HG03095 (cell line): ENCODE data around the gene PTPRD.

Experiments used
- ATAC-seq: cut with Tn5 transposase; IDR thresholded peaks from one replicate; pipeline ENCODE4 v1.9.1; 2021; ENCODE audit warnings: moderate library complexity; ENCODE audit not compliant: unreplicated experiment

Gene PTPRD

DNA sequence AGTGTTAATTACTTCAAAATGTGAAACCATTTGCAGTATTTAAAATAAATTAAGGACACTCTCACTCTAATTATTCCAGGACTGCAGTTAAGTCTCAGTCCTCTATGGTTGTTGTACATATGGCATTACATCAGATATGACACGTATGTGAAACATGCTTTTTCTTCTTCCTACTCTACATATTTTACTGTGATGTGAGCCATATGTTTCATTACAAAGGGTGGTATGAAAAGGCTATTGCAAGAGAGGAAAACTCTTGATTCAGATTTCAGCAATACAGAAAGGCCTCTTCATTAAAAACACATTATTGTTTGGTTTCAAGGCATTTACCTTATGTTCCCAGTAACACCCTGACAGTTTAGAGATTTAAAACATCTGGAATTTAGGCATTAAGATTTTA lies 1848.8 kb downstream of the PTPRD start:
- no peak for ATAC-seq

DNA sequence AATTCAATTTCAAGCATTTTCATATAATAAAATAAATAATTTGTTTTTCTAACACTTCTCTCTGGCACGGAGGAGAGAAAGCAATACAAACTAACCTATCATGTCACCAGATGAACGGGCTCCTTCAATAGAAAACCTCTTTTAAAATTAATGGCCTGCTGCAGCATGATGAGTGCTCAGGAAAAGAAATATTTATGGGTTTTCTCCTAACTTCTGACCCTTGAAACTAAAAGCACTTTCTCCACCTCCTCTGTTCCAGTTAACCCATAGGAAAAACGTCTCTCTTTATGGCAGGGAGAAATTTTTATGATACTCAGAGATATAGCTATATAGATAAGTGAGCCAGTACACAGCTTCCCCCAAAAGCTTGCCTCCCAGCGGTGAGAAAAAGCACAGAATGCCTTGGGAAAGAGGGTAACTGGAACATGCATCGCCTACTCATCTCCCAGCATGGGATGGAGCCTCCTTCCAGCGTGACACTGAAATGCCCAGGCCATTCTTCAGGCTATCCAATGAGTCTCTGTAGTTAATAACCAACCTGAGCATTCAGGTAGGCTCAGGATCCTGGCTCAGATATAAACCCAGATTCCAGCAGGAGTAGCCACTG lies 1850.2 kb downstream of the PTPRD start:
- ATAC-seq: no peak

GRCh38 chr9:8760000-8760767 lies 1852.6 kb downstream of the PTPRD start:
- no peak for ATAC-seq

DNA sequence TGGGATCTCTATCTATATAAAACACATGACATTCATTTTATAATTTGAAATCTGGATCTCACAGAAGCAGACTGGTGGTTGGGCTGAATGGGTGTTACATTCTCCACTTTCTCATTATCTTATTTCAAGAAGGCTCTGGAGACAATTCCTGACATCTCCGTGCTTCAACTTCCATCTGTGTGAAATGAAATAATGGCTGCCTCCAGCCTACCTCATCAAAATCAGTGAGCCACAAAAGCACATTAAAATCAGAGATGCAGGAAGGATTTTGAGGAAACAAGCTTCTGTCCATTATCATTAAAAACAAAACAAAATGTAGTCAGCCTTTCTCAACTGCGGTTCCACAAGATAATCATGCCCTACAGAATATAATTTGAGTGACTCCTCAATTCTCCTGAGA lies 1854.9 kb downstream of the PTPRD start:
- ATAC-seq: no peak

DNA sequence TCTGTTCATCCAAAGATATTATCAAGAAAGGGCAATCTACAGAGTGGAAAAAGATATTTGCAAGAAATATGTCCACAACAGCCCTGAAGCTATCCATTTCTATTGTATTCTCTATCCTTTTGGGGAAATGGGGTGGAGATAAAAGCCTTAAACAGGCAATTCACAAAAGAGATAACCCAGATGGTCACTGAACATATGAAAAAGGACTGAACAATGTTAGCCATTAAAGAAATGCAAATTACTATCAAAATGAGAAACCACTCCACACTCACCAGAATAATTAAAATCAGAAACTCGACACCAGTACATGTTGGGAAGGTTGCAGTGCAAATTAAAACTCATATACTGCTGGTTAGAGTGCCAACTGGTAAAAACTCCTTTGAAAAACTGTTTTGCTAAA lies 1858.1 kb downstream of the PTPRD start:
- ATAC-seq: no peak

GRCh38 chr9:8751406-8751930 lies 1861.3 kb downstream of the PTPRD start:
- ATAC-seq: no peak

DNA sequence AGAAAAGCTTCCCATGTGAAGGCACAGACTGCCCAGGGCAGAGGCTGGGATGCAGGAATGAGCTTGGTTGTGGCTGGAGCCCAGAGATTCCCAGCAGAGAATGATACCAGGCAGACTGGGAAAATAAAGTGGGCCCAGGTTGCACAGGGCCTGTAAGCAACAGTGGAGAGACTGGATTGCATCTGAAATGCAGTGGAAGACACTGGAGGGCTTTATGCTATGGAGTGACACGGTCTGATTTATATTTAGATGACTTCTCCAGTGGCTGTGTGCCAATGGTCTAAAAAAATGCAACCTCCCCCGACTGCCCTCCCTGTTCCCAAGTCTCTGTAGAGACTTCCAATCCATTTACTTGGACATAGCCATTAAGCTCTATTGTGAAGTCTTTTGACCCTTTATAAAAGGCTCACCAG lies 1862.2 kb downstream of the PTPRD start:
- no peak for ATAC-seq

DNA sequence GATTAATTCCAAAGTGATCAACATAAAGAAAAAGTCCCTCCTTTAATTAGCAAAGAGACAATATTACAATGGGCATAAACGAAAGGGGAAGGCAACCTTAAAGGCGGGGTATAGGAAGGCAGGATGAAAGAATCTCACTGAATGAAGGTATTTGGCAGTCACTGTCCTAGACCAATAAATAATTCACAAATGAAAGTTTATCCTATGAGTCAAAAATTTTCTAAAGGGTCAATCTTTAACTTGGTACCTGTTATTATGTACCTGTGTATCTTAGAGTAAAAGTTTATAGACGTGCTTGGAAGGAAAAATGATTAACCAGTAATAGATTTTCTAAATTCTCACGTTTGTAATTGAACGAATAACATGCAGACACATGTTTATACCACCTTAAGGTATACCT lies 1867.5 kb downstream of the PTPRD start:
- ATAC-seq: no peak

GRCh38 chr9:8738945-8739344 lies 1873.9 kb downstream of the PTPRD start:
- no peak for ATAC-seq

GRCh38 chr9:8736805-8737204 lies 1876.0 kb downstream of the PTPRD start:
- ATAC-seq: no peak

GRCh38 chr9:8734760-8735159 lies 1878.0 kb downstream of the PTPRD start:
- ATAC-seq: no peak

DNA sequence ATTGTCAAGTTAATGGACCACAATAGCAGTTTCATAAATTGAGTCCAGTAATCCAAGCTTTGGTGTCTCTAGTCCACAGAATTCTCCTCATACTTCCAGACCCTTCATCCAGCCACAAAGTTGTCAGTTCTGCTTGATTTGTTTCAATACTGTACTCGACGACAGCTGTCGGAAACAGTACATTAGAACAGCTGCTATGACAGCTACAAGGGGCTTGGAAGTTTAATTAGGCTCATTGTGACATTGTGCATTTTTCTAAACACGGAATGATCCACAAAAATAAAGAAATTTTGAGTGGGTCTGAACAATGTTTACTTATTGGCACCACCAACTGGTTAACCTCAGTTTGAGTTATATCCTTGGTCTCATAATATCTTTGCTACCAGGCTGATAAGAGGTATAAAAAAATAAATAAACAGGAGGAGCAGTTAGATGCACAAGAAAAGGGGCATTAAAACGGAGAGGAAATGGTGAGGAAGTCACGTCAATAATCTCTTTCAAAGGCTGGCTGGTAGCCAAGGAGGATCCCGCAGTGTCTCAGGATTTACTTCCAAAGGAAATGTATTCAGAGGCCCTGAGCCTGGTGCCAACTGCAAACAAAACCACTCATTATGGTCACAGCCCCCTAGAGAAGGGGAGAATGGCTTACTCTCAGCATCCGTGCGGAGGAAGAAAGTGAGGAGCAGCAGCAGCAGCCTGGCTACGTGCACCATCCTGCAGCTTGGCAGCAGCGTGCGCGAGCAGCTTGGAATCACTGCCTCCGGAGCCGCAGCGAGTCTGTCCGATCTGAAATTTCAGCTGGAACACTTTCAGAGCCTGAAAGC lies 1879.5 kb downstream of the PTPRD start:
- ATAC-seq: no peak

DNA sequence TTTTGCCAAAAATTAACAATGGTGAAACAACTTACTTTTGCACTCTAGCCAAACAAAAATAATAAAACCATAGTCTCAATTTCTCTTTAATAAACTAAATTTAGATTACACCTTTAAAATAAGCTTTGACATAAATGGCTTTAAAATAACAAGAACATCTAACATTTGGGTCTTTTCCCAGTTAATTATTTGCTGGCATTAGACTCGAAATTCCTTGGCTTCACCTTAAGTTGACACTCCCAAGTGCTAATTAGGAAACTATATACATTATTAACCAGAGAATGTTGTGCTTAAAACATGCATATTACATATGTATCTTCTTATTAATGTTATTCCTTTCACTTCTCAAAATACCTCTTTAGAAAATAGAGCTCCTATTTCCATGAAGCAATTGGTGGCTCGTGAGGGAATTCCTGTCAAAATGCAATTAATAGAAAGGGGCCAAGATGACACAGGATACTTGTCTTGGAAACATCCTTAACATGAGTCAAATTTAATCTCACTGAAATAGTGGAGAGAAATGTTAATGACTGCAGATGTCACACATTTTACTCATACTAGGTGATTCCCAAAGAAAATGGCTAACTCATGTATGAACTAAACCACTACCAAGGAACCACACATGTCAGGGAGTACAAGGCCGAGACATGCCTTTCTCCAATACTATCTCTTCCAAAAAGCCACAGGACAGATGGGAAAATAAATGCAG lies 1880.3 kb downstream of the PTPRD start:
- ATAC-seq: no peak

DNA sequence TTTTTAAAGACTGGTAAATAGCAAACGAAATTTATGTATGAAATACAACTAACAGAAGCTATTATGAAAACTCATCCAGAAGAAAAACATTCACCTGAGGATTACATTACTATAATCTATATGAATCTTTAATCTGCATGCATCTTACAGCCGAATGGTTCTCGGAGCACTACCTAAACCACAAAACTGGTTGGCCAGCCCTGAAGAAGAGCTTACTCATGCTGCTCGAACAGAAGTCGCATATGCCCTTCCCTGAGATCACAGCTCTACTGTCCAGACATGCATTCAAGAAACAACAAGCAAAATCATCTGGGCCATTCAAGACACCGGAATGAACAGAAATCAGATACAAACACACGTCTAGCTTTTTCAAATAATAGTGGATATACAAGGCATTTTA lies 1882.2 kb downstream of the PTPRD start:
- ATAC-seq: no peak

GRCh38 chr9:8728910-8729309 lies 1883.9 kb downstream of the PTPRD start:
- ATAC-seq: no peak

GRCh38 chr9:8727191-8727590 lies 1885.6 kb downstream of the PTPRD start:
- no peak for ATAC-seq

- no peak for ATAC-seq
Measured at GRCh38 chr9:8726692-8727091, 1886.1 kb downstream of the PTPRD start.

GRCh38 chr9:8725635-8726034 lies 1887.2 kb downstream of the PTPRD start:
- no peak for ATAC-seq

- ATAC-seq: no peak
Measured at GRCh38 chr9:8724284-8725018, 1888.4 kb downstream of the PTPRD start.

GRCh38 chr9:8723195-8723594 lies 1889.6 kb downstream of the PTPRD start:
- ATAC-seq: no peak
